GM12891 (cell line): ENCODE results near the gene SLC38A3.

Experiments
- PAX5 ChIP-seq: IDR thresholded peaks from 2 replicates; pipeline ENCODE4 v1.6.1; 2011; ENCODE audit warnings: low read length, moderate library complexity, mild to moderate bottlenecking; ENCODE audit not compliant: insufficient read depth, severe bottlenecking
- POLR2A ChIP-seq: IDR thresholded peaks from 2 replicates; pipeline ENCODE4 v1.6.1; 2011; ENCODE audit warnings: low read depth, low read length, control low read depth
- POLR2AphosphoS5 ChIP-seq: IDR thresholded peaks from 2 replicates; pipeline ENCODE4 v1.6.1; 2011; ENCODE audit warnings: low read depth, low read length, control low read depth
- POU2F2 ChIP-seq: IDR thresholded peaks from 2 replicates; pipeline ENCODE4 v1.6.1; 2011; ENCODE audit warnings: low read depth, mild to moderate bottlenecking, control low read depth, low read length, moderate library complexity
- SPI1 ChIP-seq: IDR thresholded peaks from 2 replicates; pipeline ENCODE4 v1.6.1; 2011; ENCODE audit warnings: low read depth, low read length, control low read depth
- TAF1 ChIP-seq: IDR thresholded peaks from 2 replicates; pipeline ENCODE4 v1.6.1; 2011; ENCODE audit warnings: low read depth, low read length, control low read depth

- TF ChIP-seq POLR2A (no peak), TAF1 (no peak), POLR2AphosphoS5 (no peak), SPI1 (no peak), PAX5 (no peak), POU2F2 (no peak)
These were observed 64.9 kb downstream of the SLC38A3 start for GRCh38 chr3:50269977-50270413.
